ENCODE data around the gene GJD3. TPM values are rescaled to one million over a fixed set of nuclear protein-coding genes. Genes with fewer than 3 reads are reported as not detected.

Gene GJD3
- total and polyA plus RNA-seq, 9 of the 15 experiments (the other 6 are each of a cell fraction or from before 2014, with no cell fraction given) = 0.17 to 0.38 TPM; not detected in 7

DNA sequence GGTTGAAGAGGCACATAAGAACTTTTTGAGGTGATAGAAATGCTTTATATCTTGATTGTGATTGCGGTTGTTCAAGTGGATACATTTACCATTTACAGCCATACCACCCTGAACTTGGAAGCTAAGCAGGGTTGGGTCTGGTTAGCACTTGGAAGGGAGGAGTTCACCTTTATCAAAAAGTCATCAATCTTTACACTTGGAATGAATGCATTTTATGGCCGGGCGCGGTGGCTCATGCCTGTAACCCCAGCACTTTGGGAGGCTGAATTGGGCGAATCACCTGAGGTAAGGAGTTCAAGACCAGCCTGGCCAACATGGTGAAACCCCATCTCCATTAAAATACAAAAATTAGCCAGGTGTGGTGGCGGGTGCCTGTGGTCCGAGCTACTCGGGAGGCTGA, 9.5 kb upstream of the GJD3 start (continued):
- TF ChIP-seq, protein P1, sequence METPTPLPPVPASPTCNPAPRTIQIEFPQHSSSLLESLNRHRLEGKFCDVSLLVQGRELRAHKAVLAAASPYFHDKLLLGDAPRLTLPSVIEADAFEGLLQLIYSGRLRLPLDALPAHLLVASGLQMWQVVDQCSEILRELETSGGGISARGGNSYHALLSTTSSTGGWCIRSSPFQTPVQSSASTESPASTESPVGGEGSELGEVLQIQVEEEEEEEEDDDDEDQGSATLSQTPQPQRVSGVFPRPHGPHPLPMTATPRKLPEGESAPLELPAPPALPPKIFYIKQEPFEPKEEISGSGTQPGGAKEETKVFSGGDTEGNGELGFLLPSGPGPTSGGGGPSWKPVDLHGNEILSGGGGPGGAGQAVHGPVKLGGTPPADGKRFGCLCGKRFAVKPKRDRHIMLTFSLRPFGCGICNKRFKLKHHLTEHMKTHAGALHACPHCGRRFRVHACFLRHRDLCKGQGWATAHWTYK (CRISPR knock-in tag; IDR thresholded peaks at IDR 0.05) = no peak
- no peak for TF ChIP-seq PHB2 (IDR thresholded peaks at IDR 0.05; ENCODE audit: low read depth)
- no peak for TF ChIP-seq POLR2AphosphoS5 (IDR thresholded peaks at IDR 0.05; ENCODE audit: control insufficient read depth, insufficient read depth, low read depth, low read length)
- TF ChIP-seq TAF1 (IDR thresholded peaks at IDR 0.05; ENCODE audit: control insufficient read depth, extremely low read depth, insufficient read depth, low read length, severe bottlenecking) = no peak

DNA sequence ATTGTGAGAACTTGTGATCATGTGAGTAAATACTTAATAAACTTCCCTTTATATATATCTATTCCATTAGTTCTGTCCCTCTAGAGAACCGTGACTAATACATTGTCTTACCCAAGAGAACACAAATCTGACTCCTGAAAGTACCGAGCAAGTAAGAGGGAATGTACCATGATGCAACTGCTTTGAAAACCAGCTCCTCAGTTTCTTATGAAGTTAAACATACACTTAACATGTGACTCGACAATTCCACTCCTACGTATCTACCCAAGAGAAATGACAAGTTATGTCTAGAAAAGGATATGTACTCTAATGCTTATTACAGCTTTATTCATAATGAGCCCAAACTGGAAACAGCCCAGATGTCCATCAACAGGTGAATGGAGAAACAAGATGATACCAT, 8.8 kb upstream of the GJD3 start:
- Histone ChIP-seq H3K9ac (ENCODE audit: insufficient read depth in 1 of 2, low read depth in 2 of 2, low read length in 2 of 2) (no peak overlapping the region), H3K9me1 (ENCODE audit: control insufficient read depth, insufficient read depth, low read length) (no peaks in the 10 kb centered on the region), H3K4me2 (ENCODE audit: insufficient read depth, low read length) (no peak overlapping the region), H3K4me1 (replicated peaks in 1 of 2; ENCODE audit: control insufficient read depth in 2 of 2, insufficient read depth in 2 of 2, low read length in 2 of 2) (peaks cover 4 to 8% of the 10 kb centered on the region in 2 experiments; a peak in 3 of 5 replicates), H2AFZ (ENCODE audit: low read depth, low read length) (no peak overlapping the region), H3K9me3 (replicated peaks; ENCODE audit: control insufficient read depth, insufficient read depth, low read depth, low read length) (no peaks in the 10 kb centered on the region; the same call in 1 of the 2 replicates), H3K27me3 (ENCODE audit: control insufficient read depth in 2 of 2, insufficient read depth in 2 of 2, low read length in 2 of 2) (no peaks in the 10 kb centered on the region), H4K20me1 (replicated peaks; ENCODE audit: control insufficient read depth, insufficient read depth, low read length) (no peaks in the 10 kb centered on the region), H3K36me3 (ENCODE audit: control insufficient read depth, insufficient read depth, low read length) (no peaks in the 10 kb centered on the region), H3K4me3 (no peak overlapping the region), H3K79me2 (ENCODE audit: control insufficient read depth, insufficient read depth, low read length) (no peaks in the 10 kb centered on the region), H3K27ac (ENCODE audit: extremely low read depth, low read depth, low read length) (no peak overlapping the region)
- no peak for FAIRE-seq
- WGBS (ENCODE audit: insufficient coverage, low coverage, missing lambda C conversion rate) = 44% methylated on average over 4 of the region's 4 CpGs
- no peak for DNase-seq (ENCODE audit: extremely low read depth in 1 of 4, low spot score in 3 of 4)
- intact Hi-C loops (cut with micrococcal nuclease) (no loop called here), in situ Hi-C loops (cut with MboI) (no loop called here)
- CTCF ChIA-PET (ENCODE audit: low intra/inter-chr PET ratio) = no interaction called here
- no peak for ATAC-seq
- POLR2A ChIA-PET = interaction anchor here (1.5 kb wide), 1 partner anchor 8 kb away, joined by 5 read pairs; no protein-coding TSS in a partner anchor
- BruUV-seq (replicated peaks) = no TSS peak
- no peak for TF ChIP-seq ZNF644 (tag; IDR thresholded peaks at IDR 0.05; ENCODE audit: low read depth)
- no peak for TF ChIP-seq JUNB (CRISPR knock-in tag; conservative IDR thresholded peaks at IDR 0.05)
- peak; percentile 33 to 34; a peak in 2 of 4 replicates for TF ChIP-seq TRIM24 (IDR thresholded peaks at IDR 0.05)
- no peak for TF ChIP-seq SREBF1 (IDR thresholded peaks at IDR 0.05; ENCODE audit: borderline replicate concordance, low read depth, low read length)
- no peak for TF ChIP-seq ERF (CRISPR knock-in tag; IDR thresholded peaks at IDR 0.05)
- TF ChIP-seq, protein P2, sequence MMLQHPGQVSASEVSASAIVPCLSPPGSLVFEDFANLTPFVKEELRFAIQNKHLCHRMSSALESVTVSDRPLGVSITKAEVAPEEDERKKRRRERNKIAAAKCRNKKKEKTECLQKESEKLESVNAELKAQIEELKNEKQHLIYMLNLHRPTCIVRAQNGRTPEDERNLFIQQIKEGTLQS (IDR thresholded peaks at IDR 0.05) = peak; percentile 37; the same call in 1 of the 2 replicates
- TF ChIP-seq, protein P2 (CRISPR knock-in tag; conservative IDR thresholded peaks at IDR 0.05) = no peak

Measured in K562 (cell line).